Muscle layer of duodenum (tissue), 2 donors: ENCODE results near the gene LRRC36.

ENCODE experiments used
- H3K27ac ChIP-seq: one replicate; pipeline ENCODE4 v1.7.0; 2013; ENCODE audit warnings: mild to moderate bottlenecking, low read length
- H3K27me3 ChIP-seq: one replicate; pipeline ENCODE4 v1.7.0; 2013; ENCODE audit warnings: low read depth, mild to moderate bottlenecking, control low read depth, low read length
- H3K36me3 ChIP-seq, 2 donors: one replicate each; pipeline ENCODE4 v1.7.0; 2013; ENCODE audit warnings: low read length in 2 of 2, control low read depth in 1 of 2, mild to moderate bottlenecking in 1 of 2; ENCODE audit not compliant: insufficient read depth in 2 of 2, control insufficient read depth in 1 of 2
- H3K4me1 ChIP-seq, 2 donors: one replicate each; pipeline ENCODE4 v1.7.0; 2013; ENCODE audit warnings: low read length in 2 of 2, mild to moderate bottlenecking in 2 of 2, control low read depth in 1 of 2, moderate library complexity in 1 of 2; ENCODE audit not compliant: insufficient read depth in 2 of 2, control insufficient read depth in 1 of 2
- H3K4me3 ChIP-seq, 2 donors: one replicate each; pipeline ENCODE4 v1.7.0; 2013; ENCODE audit warnings: low read length in 2 of 2, low read depth in 1 of 2, mild to moderate bottlenecking in 1 of 2
- H3K9me3 ChIP-seq, 2 donors: one replicate each; pipeline ENCODE4 v1.7.0; 2013; ENCODE audit warnings: low read length in 2 of 2, control low read depth in 1 of 2, mild to moderate bottlenecking in 1 of 2; ENCODE audit not compliant: control insufficient read depth in 1 of 2
- donor health status: healthy.

Gene LRRC36

GRCh38 chr16:67327743-67328142, 1.1 kb downstream of the LRRC36 start:
- Histone ChIP-seq H3K27me3 (no peaks in the 10 kb centered on the region), H3K27ac (no peak overlapping the region), H3K9me3 (no peaks in the 10 kb centered on the region), H3K4me1 (peaks cover 4 to 14% of the 10 kb centered on the region in 2 donors), H3K4me3 (no peak overlapping the region), H3K36me3 (no peaks in the 10 kb centered on the region)

- Histone ChIP-seq H3K9me3 (no peaks in the 10 kb centered on the region), H3K36me3 (no peaks in the 10 kb centered on the region), H3K4me1 (peaks cover 4 to 14% of the 10 kb centered on the region in 2 donors), H3K27me3 (no peaks in the 10 kb centered on the region), H3K27ac (no peak overlapping the region), H3K4me3 (no peak overlapping the region)
These were observed 3.3 kb downstream of the LRRC36 start for GRCh38 chr16:67329901-67330300.

- Histone ChIP-seq H3K27ac (no peak overlapping the region), H3K9me3 (no peaks in the 10 kb centered on the region), H3K4me1 (no peaks in the 10 kb centered on the region), H3K27me3 (no peaks in the 10 kb centered on the region), H3K36me3 (no peaks in the 10 kb centered on the region), H3K4me3 (no peak overlapping the region)
These were observed 6.7 kb downstream of the LRRC36 start for GRCh38 chr16:67333315-67333714.

- no peaks in the 10 kb centered on the region for H3K4me1 ChIP-seq
- H3K27me3 ChIP-seq: no peaks in the 10 kb centered on the region
- H3K9me3 ChIP-seq: no peaks in the 10 kb centered on the region
- no peak overlapping the region for H3K4me3 ChIP-seq
- no peak overlapping the region for H3K27ac ChIP-seq
- H3K36me3 ChIP-seq: no peaks in the 10 kb centered on the region
These were observed 9.5 kb downstream of the LRRC36 start for GRCh38 chr16:67336116-67336515.

- Histone ChIP-seq H3K27ac (no peak overlapping the region), H3K36me3 (no peaks in the 10 kb centered on the region), H3K27me3 (no peaks in the 10 kb centered on the region), H3K9me3 (no peaks in the 10 kb centered on the region), H3K4me1 (no peaks in the 10 kb centered on the region), H3K4me3 (no peak overlapping the region)
These were observed 10.0 kb downstream of the LRRC36 start for GRCh38 chr16:67336648-67337047.

- no peaks in the 10 kb centered on the region for H3K27me3 ChIP-seq
- no peak overlapping the region for H3K4me3 ChIP-seq
- H3K9me3 ChIP-seq: no peaks in the 10 kb centered on the region
- H3K27ac ChIP-seq: no peak overlapping the region
- H3K4me1 ChIP-seq: no peaks in the 10 kb centered on the region
- no peaks in the 10 kb centered on the region for H3K36me3 ChIP-seq
These were observed 12.8 kb downstream of the LRRC36 start for GRCh38 chr16:67339453-67339852.

- no peaks in the 10 kb centered on the region for H3K4me1 ChIP-seq
- H3K27me3 ChIP-seq: no peaks in the 10 kb centered on the region
- H3K4me3 ChIP-seq: no peak overlapping the region
- H3K27ac ChIP-seq: no peak overlapping the region
- H3K36me3 ChIP-seq: no peaks in the 10 kb centered on the region
- no peaks in the 10 kb centered on the region for H3K9me3 ChIP-seq
These were observed 14.6 kb downstream of the LRRC36 start for GRCh38 chr16:67341250-67341649.

- Histone ChIP-seq H3K4me3 (no peak overlapping the region), H3K27me3 (no peaks in the 10 kb centered on the region)
These were observed 16.0 kb downstream of the LRRC36 start for GRCh38 chr16:67342616-67343015.

GRCh38 chr16:67345401-67345800, 18.8 kb downstream of the LRRC36 start:
- Histone ChIP-seq H3K4me1 (no peaks in the 10 kb centered on the region), H3K4me3 (no peak overlapping the region), H3K27ac (no peak overlapping the region), H3K36me3 (no peaks in the 10 kb centered on the region), H3K9me3 (no peaks in the 10 kb centered on the region), H3K27me3 (no peaks in the 10 kb centered on the region)

More at GRCh38 chr16:67342616-67343015, 16.0 kb downstream of the LRRC36 start:
- Histone ChIP-seq H3K27ac (no peak overlapping the region), H3K4me1 (no peaks in the 10 kb centered on the region), H3K36me3 (no peaks in the 10 kb centered on the region), H3K9me3 (no peaks in the 10 kb centered on the region)

GRCh38 chr16:67346341-67346740, 19.7 kb downstream of the LRRC36 start:
- Histone ChIP-seq H3K4me3 (no peak overlapping the region), H3K36me3 (no peaks in the 10 kb centered on the region), H3K27ac (no peak overlapping the region), H3K9me3 (no peaks in the 10 kb centered on the region), H3K27me3 (no peaks in the 10 kb centered on the region), H3K4me1 (no peaks in the 10 kb centered on the region)

GRCh38 chr16:67349172-67349571, 22.6 kb downstream of the LRRC36 start:
- no peaks in the 10 kb centered on the region for H3K36me3 ChIP-seq
- H3K27me3 ChIP-seq: no peaks in the 10 kb centered on the region
- H3K9me3 ChIP-seq: no peaks in the 10 kb centered on the region
- no peak overlapping the region for H3K4me3 ChIP-seq
- H3K27ac ChIP-seq: no peak overlapping the region
- H3K4me1 ChIP-seq: no peaks in the 10 kb centered on the region

GRCh38 chr16:67350324-67350723, 23.7 kb downstream of the LRRC36 start:
- Histone ChIP-seq H3K4me3 (no peak overlapping the region), H3K9me3 (no peaks in the 10 kb centered on the region), H3K27ac (no peak overlapping the region)

More at GRCh38 chr16:67350324-67350723, 23.7 kb downstream of the LRRC36 start:
- no peaks in the 10 kb centered on the region for H3K27me3 ChIP-seq
- H3K4me1 ChIP-seq: no peaks in the 10 kb centered on the region
- no peaks in the 10 kb centered on the region for H3K36me3 ChIP-seq
